GM12891 (cell line): Measurements from ENCODE around the gene SPATA16.

Experiments
- PAX5 ChIP-seq: IDR thresholded peaks from 2 replicates; pipeline ENCODE4 v1.6.1; 2011; ENCODE audit warnings: low read length, moderate library complexity, mild to moderate bottlenecking; ENCODE audit not compliant: insufficient read depth, severe bottlenecking
- POLR2A ChIP-seq: IDR thresholded peaks from 2 replicates; pipeline ENCODE4 v1.6.1; 2011; ENCODE audit warnings: low read depth, low read length, control low read depth
- POLR2AphosphoS5 ChIP-seq: IDR thresholded peaks from 2 replicates; pipeline ENCODE4 v1.6.1; 2011; ENCODE audit warnings: low read depth, low read length, control low read depth

DNA sequence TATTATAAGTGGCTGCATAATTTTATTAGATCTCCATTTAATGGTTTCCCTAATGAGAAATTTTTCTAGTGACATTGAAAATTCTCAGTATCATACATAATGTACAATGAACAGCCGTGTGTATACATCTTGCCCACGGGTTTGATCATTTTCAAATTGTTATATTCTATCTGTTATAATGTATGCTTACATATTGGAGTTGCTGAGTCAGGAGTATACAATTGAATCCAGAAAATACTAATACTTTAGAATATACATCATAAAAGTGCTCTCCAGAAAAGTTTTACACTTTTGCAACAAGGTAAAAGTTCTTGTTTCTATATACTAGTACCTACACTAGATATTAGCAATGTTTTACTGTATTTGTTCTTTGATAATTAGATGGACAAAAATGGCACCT lies 82.8 kb downstream of the SPATA16 start:
- TF ChIP-seq POLR2A (no peak), POLR2AphosphoS5 (no peak), PAX5 (no peak)
